AG10803 (cell line): ENCODE results near the gene CD300LF.

Experiments
- DNase-seq: peaks from one replicate; pipeline ENCODE4 v3.0.0; 2010; ENCODE audit warnings: low read depth
- H3K4me3 ChIP-seq: 2 replicates; pipeline ENCODE4 v1.5.1; 2011; ENCODE audit warnings: mild to moderate bottlenecking, low read length, control low read depth
- CTCF ChIP-seq: conservative IDR thresholded peaks from 2 replicates; pipeline ENCODE4 v1.5.1; 2011; ENCODE audit warnings: mild to moderate bottlenecking, low read length, control low read depth, inconsistent platforms

Gene CD300LF

GRCh38 chr17:74746376-74746775, 33.7 kb upstream of the CD300LF start:
- H3K4me3 ChIP-seq, result no peak overlapping the region
- DNase-seq, result no peak
- no peak for TF ChIP-seq CTCF

- no peak for TF ChIP-seq CTCF
- H3K4me3 ChIP-seq, result no peak overlapping the region
- DNase-seq, result no peak
Measured at GRCh38 chr17:74745548-74746177, 32.9 kb upstream of the CD300LF start.

- peak; percentile 100 for TF ChIP-seq CTCF
- H3K4me3 ChIP-seq, result peak overlapping the region; percentile 24
- peak; percentile 56 for DNase-seq
Measured at GRCh38 chr17:74744714-74745547, 32.2 kb upstream of the CD300LF start.

- TF ChIP-seq CTCF, result no peak
- no peak for DNase-seq
- H3K4me3 ChIP-seq, result no peak overlapping the region
Measured at GRCh38 chr17:74744349-74744713, 31.6 kb upstream of the CD300LF start.

- H3K4me3 ChIP-seq, result no peak overlapping the region
- no peak for DNase-seq
- TF ChIP-seq CTCF, result no peak
Measured at GRCh38 chr17:74743755-74744154, 31.0 kb upstream of the CD300LF start.

- no peak for DNase-seq
- H3K4me3 ChIP-seq, result no peak overlapping the region
Measured at GRCh38 chr17:74742978-74743545, 30.3 kb upstream of the CD300LF start.

More at GRCh38 chr17:74742978-74743545, 30.3 kb upstream of the CD300LF start:
- no peak for TF ChIP-seq CTCF
